ENCODE results near the gene WSCD2. TPM values are rescaled to one million over a fixed set of nuclear protein-coding genes. Genes with fewer than 3 reads are reported as not detected.

The WSCD2 gene
- total RNA-seq, 1 donor from 2014 or later, result 0.86 TPM

GRCh38 chr12:108167974-108168373 is 38.9 kb downstream of the WSCD2 start:
- no peak overlapping the region for H3K27ac Mint-ChIP-seq (ENCODE audit: unreplicated experiment)
- H3K9me3 Mint-ChIP-seq (ENCODE audit: unreplicated experiment), result no peaks in the 10 kb centered on the region
- peaks cover 5% of the 10 kb centered on the region for H3K27me3 Mint-ChIP-seq (ENCODE audit: unreplicated experiment)
- DNase-seq (ENCODE audit: extremely low spot score, unreplicated experiment), result no peak
- H3K4me1 Mint-ChIP-seq (ENCODE audit: unreplicated experiment), result no peaks in the 10 kb centered on the region
- no peaks in the 10 kb centered on the region for H3K36me3 Mint-ChIP-seq (ENCODE audit: unreplicated experiment)
- TF ChIP-seq CTCF (IDR thresholded peaks at IDR 0.05), result no peak
- H3K4me3 Mint-ChIP-seq (ENCODE audit: unreplicated experiment), result no peak overlapping the region

GRCh38 chr12:108169708-108170107 is 40.6 kb downstream of the WSCD2 start:
- Mint-ChIP-seq H3K4me3 (ENCODE audit: unreplicated experiment) (no peak overlapping the region), H3K36me3 (ENCODE audit: unreplicated experiment) (no peaks in the 10 kb centered on the region), H3K27ac (ENCODE audit: unreplicated experiment) (no peak overlapping the region), H3K9me3 (ENCODE audit: unreplicated experiment) (no peaks in the 10 kb centered on the region), H3K27me3 (ENCODE audit: unreplicated experiment) (peaks cover 5% of the 10 kb centered on the region), H3K4me1 (ENCODE audit: unreplicated experiment) (no peaks in the 10 kb centered on the region)
- DNase-seq (ENCODE audit: extremely low spot score, unreplicated experiment), result no peak
- no peak for TF ChIP-seq CTCF (IDR thresholded peaks at IDR 0.05)

DNA sequence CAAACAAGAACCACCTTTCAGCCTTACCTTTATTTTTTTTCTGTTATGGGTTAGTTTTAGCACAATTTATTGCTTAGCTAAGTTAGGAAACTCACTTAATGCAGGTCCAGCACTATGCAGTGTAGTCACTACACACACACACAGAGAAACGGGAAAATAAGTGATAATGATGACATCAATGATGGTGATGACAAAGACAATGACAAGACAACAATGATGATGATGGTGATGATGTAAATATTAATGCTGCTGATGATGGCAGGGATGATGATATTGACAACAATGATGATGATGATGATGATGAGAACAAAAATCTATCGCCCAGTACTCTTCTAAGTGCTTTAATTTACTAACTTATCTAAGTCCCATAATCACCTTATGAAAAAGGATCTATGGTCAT is 41.1 kb downstream of the WSCD2 start:
- no peak for TF ChIP-seq CTCF (IDR thresholded peaks at IDR 0.05)
- Mint-ChIP-seq H3K27ac (ENCODE audit: unreplicated experiment) (no peak overlapping the region), H3K36me3 (ENCODE audit: unreplicated experiment) (no peaks in the 10 kb centered on the region), H3K27me3 (ENCODE audit: unreplicated experiment) (peaks cover 5% of the 10 kb centered on the region), H3K4me3 (ENCODE audit: unreplicated experiment) (no peak overlapping the region), H3K4me1 (ENCODE audit: unreplicated experiment) (peaks cover under 1% of the 10 kb centered on the region), H3K9me3 (ENCODE audit: unreplicated experiment) (no peaks in the 10 kb centered on the region)
- no peak for DNase-seq (ENCODE audit: extremely low spot score, unreplicated experiment)

DNA sequence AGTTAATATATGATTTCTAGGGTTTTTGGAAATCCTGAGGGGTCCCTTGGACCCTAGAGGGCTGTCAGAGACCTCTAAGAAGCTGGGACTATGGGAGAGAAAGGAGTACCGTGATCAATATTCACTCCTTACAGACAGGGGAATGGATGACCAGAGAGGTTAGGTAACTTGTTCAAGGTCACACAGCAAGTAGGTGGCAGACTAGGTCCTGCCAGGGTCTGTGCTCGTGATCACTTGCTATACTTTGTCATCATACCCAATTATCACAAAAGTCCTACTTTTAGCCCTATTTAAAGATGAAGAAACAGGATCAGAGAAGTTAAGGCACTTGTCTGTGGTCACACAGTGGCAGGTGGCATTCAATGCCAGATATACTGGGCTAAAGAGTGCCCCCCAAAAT is 42.9 kb downstream of the WSCD2 start:
- peaks cover 5% of the 10 kb centered on the region for H3K27me3 Mint-ChIP-seq (ENCODE audit: unreplicated experiment)
- no peaks in the 10 kb centered on the region for H3K9me3 Mint-ChIP-seq (ENCODE audit: unreplicated experiment)
- H3K36me3 Mint-ChIP-seq (ENCODE audit: unreplicated experiment), result no peaks in the 10 kb centered on the region
- H3K4me1 Mint-ChIP-seq (ENCODE audit: unreplicated experiment), result peaks cover 5% of the 10 kb centered on the region
- no peak overlapping the region for H3K4me3 Mint-ChIP-seq (ENCODE audit: unreplicated experiment)
- no peak for TF ChIP-seq CTCF (IDR thresholded peaks at IDR 0.05)
- no peak overlapping the region for H3K27ac Mint-ChIP-seq (ENCODE audit: unreplicated experiment)
- DNase-seq (ENCODE audit: extremely low spot score, unreplicated experiment), result no peak

- no peak for TF ChIP-seq CTCF (IDR thresholded peaks at IDR 0.05)
- no peak for DNase-seq (ENCODE audit: extremely low spot score, unreplicated experiment)
- H3K9me3 Mint-ChIP-seq (ENCODE audit: unreplicated experiment), result no peaks in the 10 kb centered on the region
- H3K36me3 Mint-ChIP-seq (ENCODE audit: unreplicated experiment), result no peaks in the 10 kb centered on the region
- peaks cover 5% of the 10 kb centered on the region for H3K4me1 Mint-ChIP-seq (ENCODE audit: unreplicated experiment)
- no peak overlapping the region for H3K4me3 Mint-ChIP-seq (ENCODE audit: unreplicated experiment)
- H3K27ac Mint-ChIP-seq (ENCODE audit: unreplicated experiment), result no peak overlapping the region
- H3K27me3 Mint-ChIP-seq (ENCODE audit: unreplicated experiment), result peaks cover 5% of the 10 kb centered on the region
These were observed 44.1 kb downstream of the WSCD2 start for GRCh38 chr12:108173160-108173559.

All from osteocyte (in vitro differentiated cells).